Epithelial cell of prostate (primary cell): ENCODE measurements around the gene SLC12A3.

ENCODE experiments used
- DNase-seq: peaks from one replicate; pipeline ENCODE4 v3.0.0-alpha.2; 2011; ENCODE audit warnings: low read depth, low spot score
- H3K27ac ChIP-seq: fragments of 450-650 bp; 2 replicates; pipeline ENCODE4 v1.5.1; 2017; ENCODE audit warnings: mild to moderate bottlenecking

Gene SLC12A3, protein sequence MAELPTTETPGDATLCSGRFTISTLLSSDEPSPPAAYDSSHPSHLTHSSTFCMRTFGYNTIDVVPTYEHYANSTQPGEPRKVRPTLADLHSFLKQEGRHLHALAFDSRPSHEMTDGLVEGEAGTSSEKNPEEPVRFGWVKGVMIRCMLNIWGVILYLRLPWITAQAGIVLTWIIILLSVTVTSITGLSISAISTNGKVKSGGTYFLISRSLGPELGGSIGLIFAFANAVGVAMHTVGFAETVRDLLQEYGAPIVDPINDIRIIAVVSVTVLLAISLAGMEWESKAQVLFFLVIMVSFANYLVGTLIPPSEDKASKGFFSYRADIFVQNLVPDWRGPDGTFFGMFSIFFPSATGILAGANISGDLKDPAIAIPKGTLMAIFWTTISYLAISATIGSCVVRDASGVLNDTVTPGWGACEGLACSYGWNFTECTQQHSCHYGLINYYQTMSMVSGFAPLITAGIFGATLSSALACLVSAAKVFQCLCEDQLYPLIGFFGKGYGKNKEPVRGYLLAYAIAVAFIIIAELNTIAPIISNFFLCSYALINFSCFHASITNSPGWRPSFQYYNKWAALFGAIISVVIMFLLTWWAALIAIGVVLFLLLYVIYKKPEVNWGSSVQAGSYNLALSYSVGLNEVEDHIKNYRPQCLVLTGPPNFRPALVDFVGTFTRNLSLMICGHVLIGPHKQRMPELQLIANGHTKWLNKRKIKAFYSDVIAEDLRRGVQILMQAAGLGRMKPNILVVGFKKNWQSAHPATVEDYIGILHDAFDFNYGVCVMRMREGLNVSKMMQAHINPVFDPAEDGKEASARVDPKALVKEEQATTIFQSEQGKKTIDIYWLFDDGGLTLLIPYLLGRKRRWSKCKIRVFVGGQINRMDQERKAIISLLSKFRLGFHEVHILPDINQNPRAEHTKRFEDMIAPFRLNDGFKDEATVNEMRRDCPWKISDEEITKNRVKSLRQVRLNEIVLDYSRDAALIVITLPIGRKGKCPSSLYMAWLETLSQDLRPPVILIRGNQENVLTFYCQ

DNA sequence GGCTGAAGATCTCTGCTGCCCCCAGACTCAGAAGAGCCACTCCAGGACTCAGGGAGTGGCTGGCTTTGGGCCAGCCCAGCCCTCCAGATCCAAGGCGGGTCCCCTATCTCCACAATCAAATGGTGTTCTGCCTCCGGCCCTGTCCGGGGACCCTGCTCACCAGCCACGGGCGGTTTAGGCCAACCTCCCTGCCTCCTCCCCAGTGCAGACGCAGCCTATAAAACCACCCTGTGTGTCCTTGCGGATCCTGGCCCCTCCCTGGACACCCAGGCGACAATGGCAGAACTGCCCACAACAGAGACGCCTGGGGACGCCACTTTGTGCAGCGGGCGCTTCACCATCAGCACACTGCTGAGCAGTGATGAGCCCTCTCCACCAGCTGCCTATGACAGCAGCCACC is at the start of gene SLC12A3:
Gene SLC12A3 (plus strand): TSS at position 248 of the 400 bp plus-strand sequence. CDS start 29 bp downstream, at position 277.
- no peak within 1 kb of the TSS for H3K27ac ChIP-seq
- DNase-seq = no peak

DNA sequence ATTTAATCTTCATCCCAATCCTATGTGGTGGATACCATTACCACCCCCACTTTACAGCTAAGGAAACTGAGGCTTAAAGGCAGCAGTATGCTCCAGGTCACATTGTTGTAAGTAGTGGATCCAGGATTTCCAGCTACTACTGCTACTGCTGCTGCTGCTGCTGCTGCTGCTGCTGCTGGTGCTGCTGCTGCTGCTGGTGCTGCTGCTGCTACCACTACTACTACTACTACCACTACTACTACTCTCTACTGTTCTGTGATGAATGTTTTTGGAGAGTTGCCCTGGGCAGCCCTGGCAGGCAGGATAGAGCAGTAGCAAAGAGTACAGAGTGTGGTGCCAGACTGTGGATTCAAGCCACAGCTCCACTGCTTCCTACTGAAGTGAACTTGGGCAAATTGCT is 49.3 kb upstream of the SLC12A3 start:
- no peak overlapping the region for H3K27ac ChIP-seq
- DNase-seq = no peak

- no peak for DNase-seq
- no peak overlapping the region for H3K27ac ChIP-seq
These were observed 48.0 kb upstream of the SLC12A3 start for GRCh38 chr16:56817056-56817455.

DNA sequence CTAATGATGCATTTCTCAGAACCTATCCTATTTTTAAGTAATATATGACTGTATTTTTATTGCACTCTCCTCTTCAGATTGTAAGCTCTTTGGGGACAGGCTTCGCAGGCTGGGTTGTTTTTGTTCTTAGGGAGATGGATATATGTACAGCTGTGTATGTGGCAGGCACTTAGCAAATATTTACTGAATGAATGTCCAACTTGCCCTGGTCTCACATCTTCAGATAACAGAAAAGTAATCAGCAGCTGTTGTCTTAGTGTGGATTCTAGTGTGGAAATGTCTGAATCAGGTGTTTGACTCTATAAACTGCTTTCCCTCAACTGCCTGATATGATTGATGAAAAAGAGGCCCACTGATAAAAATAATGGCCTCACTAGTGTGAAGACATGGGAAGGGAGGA is 47.1 kb upstream of the SLC12A3 start:
- DNase-seq = no peak
- no peak overlapping the region for H3K27ac ChIP-seq

DNA sequence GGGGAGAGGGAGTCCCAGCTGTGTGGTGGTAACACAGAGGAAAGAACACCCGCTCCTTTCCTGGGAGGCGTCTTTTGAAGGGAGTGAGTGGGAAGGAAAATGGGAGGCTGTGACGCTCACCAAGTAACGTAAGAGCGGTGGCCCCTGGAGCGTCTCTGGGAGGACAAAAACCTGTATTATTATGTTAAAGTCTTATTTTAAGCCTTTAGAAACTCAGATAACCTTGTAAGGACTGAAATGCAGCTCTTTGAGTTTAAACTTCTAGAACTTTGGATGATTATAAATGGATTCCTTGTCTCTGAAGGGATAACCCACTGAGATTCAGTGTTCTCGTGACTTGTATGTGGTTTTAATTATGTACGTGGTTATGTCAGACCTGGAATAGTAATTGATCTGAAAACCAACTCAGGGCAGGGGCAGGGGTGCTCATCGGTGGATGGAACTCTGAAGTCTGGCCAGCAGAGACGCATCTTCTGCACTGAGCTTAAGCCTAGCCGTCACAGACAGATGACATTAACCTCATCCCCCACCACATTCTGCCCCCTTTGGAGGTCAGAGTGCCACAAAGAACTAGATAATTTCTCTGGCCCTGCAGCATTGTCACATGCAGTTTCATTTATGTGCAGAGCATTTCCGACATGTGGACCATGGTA is 41.8 kb upstream of the SLC12A3 start:
- DNase-seq = no peak
- H3K27ac ChIP-seq = no peak overlapping the region

GRCh38 chr16:56824331-56824730 is 40.7 kb upstream of the SLC12A3 start:
- no peak for DNase-seq
- no peak overlapping the region for H3K27ac ChIP-seq

- no peak for DNase-seq
- H3K27ac ChIP-seq = no peak overlapping the region
These were observed 40.2 kb upstream of the SLC12A3 start for GRCh38 chr16:56824804-56825203.

- no peak overlapping the region for H3K27ac ChIP-seq
These were observed 39.2 kb upstream of the SLC12A3 start for GRCh38 chr16:56825826-56826225.

DNA sequence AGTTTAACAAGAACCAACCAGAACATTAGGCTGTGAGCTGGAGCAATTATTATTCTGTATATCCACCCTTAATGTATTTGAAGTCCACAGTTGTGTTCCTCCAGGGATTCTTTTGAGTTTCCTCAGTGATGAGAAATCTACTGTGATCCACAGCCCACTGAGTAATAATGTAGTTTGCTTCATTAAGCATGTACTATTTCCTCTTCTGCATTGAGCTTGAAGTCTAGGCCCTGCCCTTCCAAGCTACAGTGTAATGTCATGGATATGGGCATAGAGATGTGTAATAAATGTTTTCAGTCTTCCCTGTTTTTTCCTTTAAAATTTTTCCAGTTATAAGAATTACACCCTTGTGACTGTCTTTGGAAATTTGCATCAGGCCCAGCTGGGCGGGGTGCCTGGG is 36.4 kb upstream of the SLC12A3 start:
- no peak overlapping the region for H3K27ac ChIP-seq
- DNase-seq = no peak

More at GRCh38 chr16:56825826-56826225, 39.2 kb upstream of the SLC12A3 start:
- DNase-seq = no peak

DNA sequence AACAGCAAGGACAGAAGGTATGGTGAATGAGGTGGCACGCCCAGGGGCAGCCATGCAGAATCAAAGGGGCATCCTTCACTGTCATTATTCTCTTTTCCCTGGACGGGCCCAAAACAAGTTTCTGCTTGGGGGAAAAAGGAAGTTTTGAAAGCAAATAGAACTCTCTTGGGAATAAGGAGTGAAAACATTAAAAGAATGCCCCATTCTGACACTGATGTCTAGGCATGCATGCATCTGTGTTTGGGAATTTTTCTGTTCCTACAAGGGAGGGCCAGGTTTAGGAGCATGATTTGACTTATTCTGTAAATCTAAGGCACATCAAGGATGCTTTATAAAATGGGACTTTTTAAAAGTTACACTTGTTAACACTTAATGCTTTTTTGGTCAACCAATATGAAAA is 34.3 kb upstream of the SLC12A3 start:
- DNase-seq = no peak
- H3K27ac ChIP-seq = no peak overlapping the region

DNA sequence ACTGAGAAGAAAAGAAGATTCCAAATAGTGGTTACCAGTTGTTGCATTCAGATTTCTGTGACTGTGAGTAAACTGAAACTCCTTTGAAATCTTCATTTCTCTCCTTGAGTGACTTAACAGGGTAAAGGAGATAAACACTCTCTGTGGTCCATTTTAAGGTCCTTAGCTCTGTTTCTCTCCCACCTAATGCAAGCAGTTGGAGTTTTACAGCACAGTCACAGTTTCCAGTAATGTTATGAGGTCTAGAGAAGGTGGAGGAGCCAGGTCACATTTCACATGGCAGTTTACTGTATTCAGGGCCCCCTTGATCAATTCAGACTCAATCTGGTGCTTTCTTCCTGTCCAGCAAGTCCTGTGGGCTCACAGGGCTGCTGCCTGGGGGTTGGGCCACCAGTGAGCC is 32.2 kb upstream of the SLC12A3 start:
- no peak for DNase-seq
- H3K27ac ChIP-seq = no peak overlapping the region

DNA sequence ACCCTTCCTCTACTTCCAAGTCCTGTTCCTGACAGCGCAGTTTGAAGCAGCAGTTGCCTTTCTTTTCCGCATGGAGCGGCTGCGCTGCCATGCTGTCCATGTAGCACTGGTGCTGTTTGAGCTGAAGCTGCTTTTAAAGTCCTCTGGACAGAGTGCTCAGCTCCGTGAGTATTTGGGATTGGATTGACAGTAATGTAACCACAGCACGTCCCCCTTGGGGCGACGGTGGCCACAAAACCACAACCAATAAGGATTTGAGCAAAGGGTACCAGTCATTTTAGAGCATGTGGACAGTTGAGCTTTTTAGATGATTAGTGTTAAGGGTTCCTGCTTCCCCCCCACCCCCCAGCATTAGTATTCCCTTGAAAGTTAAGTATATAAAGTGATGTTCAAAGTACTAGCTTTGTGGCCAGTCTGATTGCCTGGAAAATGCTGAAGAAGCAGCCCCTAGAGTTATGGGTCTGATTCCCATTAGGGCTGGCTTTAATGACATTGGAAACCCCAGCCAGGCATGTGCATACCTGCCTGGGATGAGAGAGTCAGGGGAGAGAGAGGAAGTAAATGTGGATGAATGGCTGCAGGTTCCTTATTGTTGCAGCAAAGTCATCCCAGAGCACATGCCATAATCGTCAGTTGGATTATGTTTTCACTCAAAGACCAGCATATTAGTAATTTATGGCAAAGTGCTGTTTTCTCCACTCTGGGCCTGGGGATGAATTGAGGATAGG is 31.6 kb upstream of the SLC12A3 start:
- peak; percentile 27 for DNase-seq

GRCh38 chr16:56835320-56835719 is 29.7 kb upstream of the SLC12A3 start:
- no peak for DNase-seq
- no peak overlapping the region for H3K27ac ChIP-seq

More for the DNA sequence above, 31.6 kb upstream of the SLC12A3 start:
- H3K27ac ChIP-seq = no peak overlapping the region

DNA sequence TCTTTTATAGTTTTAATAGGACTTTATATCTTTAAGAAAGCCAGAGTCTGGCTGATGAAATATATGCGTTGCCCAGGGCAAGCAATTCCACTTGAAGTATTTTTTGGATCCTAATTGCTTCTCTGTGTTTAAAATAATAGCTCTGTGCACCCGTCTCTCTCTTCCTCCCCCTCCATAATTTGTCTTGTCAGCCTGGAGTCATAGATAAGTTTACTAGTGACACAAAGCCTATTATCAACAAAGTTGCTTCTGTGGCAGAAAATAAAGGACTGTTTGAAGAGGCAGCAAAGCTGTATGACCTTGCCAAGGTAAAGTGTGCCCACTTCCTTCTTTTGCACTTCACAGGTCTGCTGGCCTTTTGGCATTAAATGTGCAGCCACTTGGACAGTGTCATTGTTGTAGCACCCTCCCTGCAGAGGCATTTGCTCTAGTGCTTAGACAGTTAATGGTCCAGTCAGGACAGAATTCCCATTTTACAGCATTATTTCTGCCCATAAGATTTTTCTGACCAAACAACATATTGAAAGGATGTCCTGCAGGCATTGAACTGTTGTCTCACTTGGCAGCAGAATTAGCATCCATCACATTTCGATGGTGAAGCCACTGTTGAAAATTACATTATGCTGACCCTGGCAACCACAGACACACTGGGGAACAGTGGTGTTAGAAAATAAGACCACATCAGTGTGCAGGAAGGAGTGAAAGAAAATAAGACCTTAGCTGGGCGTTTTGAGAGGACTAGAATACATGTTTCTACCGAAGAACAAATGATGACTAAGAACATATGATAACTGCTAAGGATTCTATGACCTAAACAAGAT is 28.4 kb upstream of the SLC12A3 start:
- H3K27ac ChIP-seq = no peak overlapping the region

GRCh38 chr16:56838622-56839337 is 26.2 kb upstream of the SLC12A3 start:
- no peak overlapping the region for H3K27ac ChIP-seq
- DNase-seq = no peak

More for the DNA sequence above, 28.4 kb upstream of the SLC12A3 start:
- no peak for DNase-seq

DNA sequence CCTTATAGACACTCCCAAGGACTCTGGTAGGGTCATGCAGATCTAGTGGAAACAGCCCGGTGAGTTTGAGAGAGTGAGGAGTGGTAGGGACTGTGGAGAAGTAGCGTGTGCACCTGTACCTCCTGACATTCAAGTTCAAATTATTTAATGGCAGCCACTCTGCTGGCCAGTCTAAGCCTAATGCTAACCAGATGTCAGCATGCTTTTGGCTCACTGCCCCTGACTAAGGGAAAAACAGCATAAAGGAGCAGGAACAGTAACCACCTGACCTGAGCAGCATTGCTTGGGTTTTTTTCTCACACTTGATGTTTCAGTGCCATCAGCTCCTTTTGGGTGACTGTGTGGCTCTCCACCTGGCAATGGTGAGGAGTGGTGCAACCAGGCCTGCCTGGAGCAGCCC is 23.8 kb upstream of the SLC12A3 start:
- no peak overlapping the region for H3K27ac ChIP-seq
- no peak for DNase-seq

DNA sequence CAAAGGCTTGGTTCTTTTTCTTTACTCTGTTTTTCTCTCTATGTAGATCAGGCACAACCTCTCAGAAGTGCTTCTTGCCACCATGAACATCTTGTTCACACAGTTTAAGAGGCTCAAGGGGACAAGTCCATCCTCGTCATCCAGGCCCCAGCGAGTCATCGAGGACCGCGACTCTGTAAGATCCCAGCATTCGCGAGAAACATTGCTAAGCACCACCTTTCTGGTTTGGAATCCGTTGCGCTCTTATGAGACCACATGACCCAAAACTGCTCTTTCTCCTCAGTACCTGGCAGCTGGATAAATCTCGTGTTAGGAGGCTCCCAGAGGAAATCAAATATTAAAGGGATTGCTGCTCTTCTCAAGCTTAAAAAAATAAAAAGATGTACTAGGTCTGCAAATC is 23.3 kb upstream of the SLC12A3 start:
- H3K27ac ChIP-seq = no peak overlapping the region
- DNase-seq = no peak

GRCh38 chr16:56842133-56842532 is 22.9 kb upstream of the SLC12A3 start:
- DNase-seq = no peak
- no peak overlapping the region for H3K27ac ChIP-seq
